HUES48 (cell line): Measurements from ENCODE around the gene ATF6B.

Source experiments
- H3K27ac ChIP-seq: one replicate; pipeline ENCODE4 v1.7.0; 2013; ENCODE audit warnings: low read depth, low read length, inconsistent platforms
- H3K27me3 ChIP-seq: 2 replicates; pipeline ENCODE4 v1.6.1; 2013; ENCODE audit warnings: mild to moderate bottlenecking, low read length; ENCODE audit not compliant: control insufficient read depth, insufficient read depth
- H3K36me3 ChIP-seq: 2 replicates; pipeline ENCODE4 v1.6.1; 2013; ENCODE audit warnings: low read length; ENCODE audit not compliant: control insufficient read depth, insufficient read depth
- H3K4me1 ChIP-seq: 2 replicates; pipeline ENCODE4 v1.6.1; 2013; ENCODE audit warnings: mild to moderate bottlenecking, low read length; ENCODE audit not compliant: control insufficient read depth, insufficient read depth
- H3K4me3 ChIP-seq: 2 replicates; pipeline ENCODE4 v1.5.1; 2013; ENCODE audit warnings: mild to moderate bottlenecking, low read depth, low read length
- H3K9ac ChIP-seq: 2 replicates; pipeline ENCODE4 v1.6.1; 2013; ENCODE audit warnings: mild to moderate bottlenecking, low read depth, low read length, moderate library complexity
- H3K9me3 ChIP-seq: 2 replicates; pipeline ENCODE4 v1.6.1; 2013; ENCODE audit warnings: low read length; ENCODE audit not compliant: control insufficient read depth, insufficient read depth

The ATF6B gene

GRCh38 chr6:32097364-32097763 is 30.7 kb downstream of the ATF6B start:
- Histone ChIP-seq H3K9ac (no peak overlapping the region), H3K4me1 (no peaks in the 10 kb centered on the region), H3K27me3 (peaks cover 40% of the 10 kb centered on the region), H3K27ac (no peak overlapping the region), H3K9me3 (no peaks in the 10 kb centered on the region), H3K4me3 (no peak overlapping the region), H3K36me3 (no peaks in the 10 kb centered on the region)

DNA sequence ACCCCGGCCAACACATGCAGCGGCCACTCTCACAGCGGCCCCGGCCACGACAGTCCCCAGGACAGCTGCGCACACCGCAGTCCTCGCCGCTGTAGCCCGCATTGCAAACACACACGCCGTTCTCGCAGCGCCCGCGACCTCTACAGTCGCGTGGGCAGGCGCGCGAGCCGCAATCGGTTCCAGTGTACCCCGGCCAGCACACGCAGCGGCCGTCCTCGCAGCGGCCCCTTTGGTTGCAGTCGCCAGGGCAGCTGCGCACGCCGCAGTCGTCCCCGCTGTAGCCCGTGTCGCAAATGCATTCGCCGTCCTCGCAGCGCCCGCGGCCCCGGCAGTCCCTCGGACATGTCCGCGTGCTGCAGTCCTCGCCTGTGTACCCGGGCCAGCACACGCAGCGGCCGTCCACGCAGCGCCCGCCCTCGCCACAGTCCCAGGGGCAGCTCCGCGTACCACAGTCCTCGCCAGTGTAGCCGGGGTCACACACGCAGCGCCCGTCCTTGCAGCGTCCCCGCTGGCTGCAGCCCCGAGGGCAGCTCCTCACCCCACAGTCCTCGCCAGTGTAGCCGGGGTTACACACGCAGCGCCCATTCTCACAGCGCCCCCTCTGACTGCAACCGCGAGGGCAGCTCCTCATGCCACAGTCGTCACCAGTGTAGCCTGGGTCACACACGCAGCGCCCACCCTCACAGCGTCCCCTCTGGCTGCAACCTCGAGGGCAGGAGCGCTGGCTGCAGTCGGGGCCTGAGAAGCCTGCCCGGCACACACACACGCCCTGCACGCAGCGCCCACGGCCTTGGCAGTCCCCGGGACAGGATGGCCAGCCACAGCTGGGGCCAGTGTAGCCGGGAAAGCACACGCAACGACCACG is 31.4 kb downstream of the ATF6B start:
- no peaks in the 10 kb centered on the region for H3K4me1 ChIP-seq
- H3K36me3 ChIP-seq = no peaks in the 10 kb centered on the region
- peak overlapping the region; percentile 44 for H3K4me3 ChIP-seq
- H3K9me3 ChIP-seq = no peaks in the 10 kb centered on the region
- H3K9ac ChIP-seq = no peak overlapping the region; the same call in 1 of the 2 replicates
- H3K27me3 ChIP-seq = peaks cover 40% of the 10 kb centered on the region
- no peak overlapping the region for H3K27ac ChIP-seq

DNA sequence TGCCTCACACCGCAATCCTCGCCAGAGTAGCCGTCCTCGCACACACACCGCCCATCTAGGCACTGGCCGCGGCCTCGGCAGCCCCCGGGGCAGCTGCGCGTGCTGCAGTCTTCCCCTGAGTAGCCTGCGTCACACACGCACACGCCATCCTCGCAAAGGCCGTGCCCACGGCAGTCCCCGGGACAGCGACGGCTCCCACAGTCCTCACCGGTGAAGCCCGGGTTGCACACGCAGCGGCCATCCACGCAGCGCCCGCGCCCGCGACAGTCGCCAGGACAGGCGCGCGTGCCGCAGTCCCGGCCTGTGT is 32.0 kb downstream of the ATF6B start:
- Histone ChIP-seq H3K4me1 (no peaks in the 10 kb centered on the region), H3K9ac (no peak overlapping the region; the same call in 1 of the 2 replicates), H3K9me3 (no peaks in the 10 kb centered on the region), H3K27me3 (peaks cover 40% of the 10 kb centered on the region), H3K36me3 (no peaks in the 10 kb centered on the region), H3K27ac (no peak overlapping the region), H3K4me3 (peak overlapping the region; percentile 44; the same call in 1 of the 2 replicates)

- Histone ChIP-seq H3K27ac (no peak overlapping the region), H3K36me3 (no peaks in the 10 kb centered on the region), H3K27me3 (peaks cover 40% of the 10 kb centered on the region), H3K9me3 (no peaks in the 10 kb centered on the region), H3K4me1 (no peaks in the 10 kb centered on the region), H3K9ac (no peak overlapping the region), H3K4me3 (no peak overlapping the region)
Observed at GRCh38 chr6:32095338-32096086, 32.5 kb downstream of the ATF6B start.

DNA sequence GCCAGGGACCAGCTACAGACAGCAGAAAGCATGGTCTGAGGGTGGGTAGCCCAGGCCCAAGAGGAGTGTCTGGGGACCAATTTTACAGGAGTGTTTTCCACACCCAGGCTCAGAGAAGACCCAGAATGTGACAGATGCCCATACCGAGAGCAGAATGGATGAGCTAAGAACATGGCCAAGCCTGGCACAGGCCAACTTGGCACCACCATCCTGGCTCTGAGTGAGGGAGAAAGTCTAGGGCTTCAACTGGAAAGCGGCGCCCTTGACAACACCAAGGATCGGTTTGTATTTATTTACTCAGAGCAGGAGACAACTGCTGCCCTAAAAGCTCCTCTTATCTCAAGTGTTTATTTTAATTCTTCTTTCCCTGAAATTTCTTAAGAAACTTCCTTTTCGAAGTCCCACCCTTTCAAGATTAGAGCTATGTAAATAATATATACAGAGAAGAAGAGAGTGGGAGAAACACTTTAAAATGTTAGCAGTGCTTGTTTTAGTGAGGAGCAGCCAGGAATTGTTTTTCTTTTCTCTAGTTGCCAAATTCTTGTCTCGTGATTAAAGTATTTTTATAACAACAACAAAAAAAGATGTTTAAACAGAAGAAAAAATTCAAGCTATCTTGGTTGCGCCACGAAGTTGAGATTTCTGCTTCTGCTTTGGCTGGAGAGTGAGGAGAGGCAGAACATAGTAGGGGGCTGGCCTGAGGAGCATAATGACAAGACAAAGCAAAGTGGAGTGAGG is 35.1 kb downstream of the ATF6B start:
- no peak overlapping the region for H3K27ac ChIP-seq
- no peak overlapping the region for H3K4me3 ChIP-seq
- H3K4me1 ChIP-seq = peaks cover 3% of the 10 kb centered on the region; the same call in 1 of the 2 replicates
- no peak overlapping the region for H3K9ac ChIP-seq
- H3K27me3 ChIP-seq = peaks cover 37% of the 10 kb centered on the region
- no peaks in the 10 kb centered on the region for H3K36me3 ChIP-seq
- H3K9me3 ChIP-seq = no peaks in the 10 kb centered on the region

GRCh38 chr6:32089082-32089828 is 38.8 kb downstream of the ATF6B start:
- no peak overlapping the region for H3K4me3 ChIP-seq
- peaks cover 11% of the 10 kb centered on the region for H3K27me3 ChIP-seq
- H3K36me3 ChIP-seq = no peaks in the 10 kb centered on the region
- H3K4me1 ChIP-seq = peaks cover 3% of the 10 kb centered on the region
- no peak overlapping the region for H3K27ac ChIP-seq
- no peaks in the 10 kb centered on the region for H3K9me3 ChIP-seq
- no peak overlapping the region for H3K9ac ChIP-seq

- Histone ChIP-seq H3K9me3 (no peaks in the 10 kb centered on the region), H3K36me3 (no peaks in the 10 kb centered on the region), H3K4me3 (no peak overlapping the region), H3K27ac (no peak overlapping the region), H3K27me3 (peaks cover 11% of the 10 kb centered on the region), H3K9ac (no peak overlapping the region), H3K4me1 (peaks cover 3% of the 10 kb centered on the region)
Observed at GRCh38 chr6:32088487-32089049, 39.5 kb downstream of the ATF6B start.

- H3K36me3 ChIP-seq = no peaks in the 10 kb centered on the region
- H3K9me3 ChIP-seq = no peaks in the 10 kb centered on the region
- peak overlapping the region; percentile 41; the same call in 1 of the 2 replicates for H3K4me3 ChIP-seq
- H3K27ac ChIP-seq = no peak overlapping the region
- peaks cover 3% of the 10 kb centered on the region for H3K4me1 ChIP-seq
- H3K27me3 ChIP-seq = peaks cover 11% of the 10 kb centered on the region
- H3K9ac ChIP-seq = no peak overlapping the region; the same call in 1 of the 2 replicates
Observed at GRCh38 chr6:32087574-32088486, 40.2 kb downstream of the ATF6B start.

DNA sequence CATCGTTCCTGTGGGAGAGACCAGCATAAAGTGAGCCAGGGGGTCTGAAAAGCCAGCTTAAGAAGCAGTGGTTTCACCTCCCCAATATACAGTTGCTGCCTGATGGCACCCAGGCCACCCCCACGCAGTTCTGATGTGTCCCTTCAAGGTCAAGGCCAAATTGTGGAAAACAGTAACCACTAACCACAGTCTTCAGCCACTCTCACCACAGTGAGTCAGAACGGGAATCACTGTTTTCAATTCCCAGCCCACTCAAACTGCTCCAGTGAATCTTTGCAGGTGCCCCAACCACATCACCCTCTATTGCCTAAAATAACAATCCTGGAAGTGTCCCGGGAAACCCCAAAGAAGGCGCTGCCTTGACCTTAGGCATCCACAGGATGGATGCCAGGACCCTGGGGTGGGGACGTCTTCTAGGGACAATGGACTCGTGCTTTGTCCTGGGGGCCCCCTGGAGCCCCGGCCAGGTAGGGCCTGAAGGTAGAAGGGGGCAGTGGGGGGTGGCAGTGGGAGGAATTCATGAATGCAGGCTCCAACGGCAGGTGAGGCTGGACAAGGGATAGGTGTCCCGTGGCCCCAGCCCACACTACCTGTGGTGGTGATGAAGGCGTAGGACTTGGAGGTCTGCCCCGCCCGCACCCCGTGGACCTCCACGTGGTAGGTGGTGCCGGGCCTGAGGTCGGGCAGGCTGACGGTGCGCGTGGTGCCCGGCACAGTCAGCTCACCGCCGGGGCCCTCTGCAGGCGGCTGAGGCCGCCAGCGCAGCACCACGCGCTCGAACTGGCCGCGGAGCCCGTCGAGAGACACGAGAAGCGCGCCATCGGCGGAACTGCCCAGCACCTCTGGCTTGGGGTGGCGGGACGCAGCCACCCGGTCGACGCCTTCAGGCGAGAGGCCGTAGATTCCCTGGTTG is 41.1 kb downstream of the ATF6B start:
- peak overlapping the region; percentile 41; the same call in 1 of the 2 replicates for H3K4me3 ChIP-seq
- peaks cover 11% of the 10 kb centered on the region for H3K27me3 ChIP-seq
- peak overlapping the region; percentile 20; the same call in 1 of the 2 replicates for H3K9ac ChIP-seq
- H3K36me3 ChIP-seq = no peaks in the 10 kb centered on the region
- H3K4me1 ChIP-seq = peaks cover 3% of the 10 kb centered on the region
- peak overlapping the region; percentile 1 for H3K27ac ChIP-seq
- H3K9me3 ChIP-seq = no peaks in the 10 kb centered on the region
